ENCODE data around the gene SLC28A1.
"Not testable (repeated sequence)": the region's sequence is repeated elsewhere in the genome, so short reads cannot be mapped to it uniquely, and the experiment has no call there.

Gene SLC28A1

GRCh38 chr15:84863565-84864443 is 20.7 kb upstream of the SLC28A1 start:
- DNase-seq, result no peak

GRCh38 chr15:84864444-84864795 is 20.0 kb upstream of the SLC28A1 start:
- DNase-seq, result no peak

GRCh38 chr15:84865074-84865569 is 19.3 kb upstream of the SLC28A1 start:
- DNase-seq, result no peak

- DNase-seq, result no peak
Observed at GRCh38 chr15:84868037-84868880, 16.2 kb upstream of the SLC28A1 start.

- DNase-seq, result no peak
Observed at GRCh38 chr15:84869510-84869909, 15.0 kb upstream of the SLC28A1 start.

- DNase-seq, result no peak
Observed at GRCh38 chr15:84871428-84871985, 13.0 kb upstream of the SLC28A1 start.

GRCh38 chr15:84872009-84872910 is 12.2 kb upstream of the SLC28A1 start:
- DNase-seq, result no peak

- no peak for DNase-seq
Observed at GRCh38 chr15:84873997-84874396, 10.5 kb upstream of the SLC28A1 start.

GRCh38 chr15:84874981-84875699 is 9.3 kb upstream of the SLC28A1 start:
- DNase-seq, result no peak

GRCh38 chr15:84876269-84876668 is 8.2 kb upstream of the SLC28A1 start:
- no peak for DNase-seq

- DNase-seq, result not testable (repeated sequence)
Observed at GRCh38 chr15:84877701-84878100, 6.8 kb upstream of the SLC28A1 start.

- peak; percentile 12 to 53 (median 30) for DNase-seq
Observed at GRCh38 chr15:84878504-84878903, 6.0 kb upstream of the SLC28A1 start.

- no peak for DNase-seq
Observed at GRCh38 chr15:84879088-84879780, 5.2 kb upstream of the SLC28A1 start.

GRCh38 chr15:84880007-84880406 is 4.5 kb upstream of the SLC28A1 start:
- no peak for DNase-seq

- DNase-seq, result no peak
Observed at GRCh38 chr15:84880822-84881519, 3.5 kb upstream of the SLC28A1 start.

- no peak for DNase-seq
Observed at GRCh38 chr15:84881520-84881830, 3.0 kb upstream of the SLC28A1 start.

GRCh38 chr15:84883466-84883865 is 996 bp upstream of the SLC28A1 start:
- DNase-seq, result no peak

- DNase-seq, result no peak
Observed at GRCh38 chr15:84885801-84886200, 1.3 kb downstream of the SLC28A1 start.

GRCh38 chr15:84886211-84886983 is 1.9 kb downstream of the SLC28A1 start:
- DNase-seq, result no peak

- DNase-seq, result no peak
Observed at GRCh38 chr15:84886984-84887299, 2.5 kb downstream of the SLC28A1 start.

Data from stimulated activated naive CD4-positive, alpha-beta T cell (primary cell).